ENCODE measurements around the gene SNRPD2. TPM values are rescaled to one million over a fixed set of nuclear protein-coding genes. Genes with fewer than 3 reads are reported as not detected.
"Not testable (repeated sequence)": the region's sequence is repeated elsewhere in the genome, so short reads cannot be mapped to it uniquely, and the experiment has no call there.

The SNRPD2 gene
- 100 to 1,000 TPM; 485 to 566 TPM for total RNA-seq

DNA sequence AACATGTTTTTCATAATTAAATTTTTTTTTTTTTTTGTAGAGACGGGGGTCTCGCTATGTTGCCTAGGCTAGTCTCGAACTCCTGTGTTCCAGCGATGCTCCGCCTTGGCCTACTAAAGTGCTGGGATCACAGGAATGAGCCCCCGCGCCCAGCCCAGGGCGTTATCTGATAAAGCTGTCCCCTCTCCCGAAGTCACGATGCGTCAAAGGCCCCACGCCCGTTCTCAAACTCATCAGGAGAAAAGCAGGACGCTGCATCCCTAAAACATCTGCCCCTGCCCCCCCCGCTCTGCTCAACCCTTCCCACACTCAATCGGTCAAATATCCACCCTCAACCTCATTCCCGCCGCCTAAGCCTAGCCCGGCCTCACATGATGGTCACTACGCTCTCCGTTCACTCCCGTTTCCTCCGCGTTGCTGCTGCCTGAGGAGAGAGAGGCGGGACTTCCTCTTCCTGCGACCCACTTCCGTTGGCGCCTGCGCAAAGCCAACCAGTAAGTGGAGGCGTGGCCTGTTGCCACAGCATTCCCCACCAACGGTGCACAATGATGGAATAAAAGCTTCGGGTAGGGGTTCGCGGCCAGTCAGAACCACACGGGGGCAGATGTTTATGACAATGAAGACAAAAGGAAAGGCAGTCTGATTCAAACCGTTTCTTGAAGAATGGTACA is at the start of gene SNRPD2:
SNRPD2 (minus strand) TSS at position 438 of the 671 bp plus-strand sequence; CDS start at position 373, 65 bp downstream.
- H3K27me3 Mint-ChIP-seq, result no peaks in the 10 kb centered on the region
- H3K9me3 Mint-ChIP-seq, result no peaks in the 10 kb centered on the region
- peak within 1 kb of the TSS; percentile 92 for H3K4me3 Mint-ChIP-seq
- H3K36me3 Mint-ChIP-seq (ENCODE audit: low read depth), result peaks cover 36% of the 10 kb centered on the region
- ChIA-PET CTCF (interaction anchor here (0.6 to 7.9 kb wide), 17 partner anchors 9 to 445 kb away, joined by 3 to 80 read pairs (median 5); partner anchors contain the start of genes FBXO46 and FOXA3), POLR2A (interaction anchor here (0.6 to 2.1 kb wide), 3 partner anchors 14 to 117 kb away, joined by 3 to 5 read pairs (median 3); no protein-coding TSS in a partner anchor)
- peak within 1 kb of the TSS; percentile 91 for H3K27ac Mint-ChIP-seq
- peaks cover 18% of the 10 kb centered on the region for H3K4me1 Mint-ChIP-seq
- DNase-seq, result peak; percentile 94

DNA sequence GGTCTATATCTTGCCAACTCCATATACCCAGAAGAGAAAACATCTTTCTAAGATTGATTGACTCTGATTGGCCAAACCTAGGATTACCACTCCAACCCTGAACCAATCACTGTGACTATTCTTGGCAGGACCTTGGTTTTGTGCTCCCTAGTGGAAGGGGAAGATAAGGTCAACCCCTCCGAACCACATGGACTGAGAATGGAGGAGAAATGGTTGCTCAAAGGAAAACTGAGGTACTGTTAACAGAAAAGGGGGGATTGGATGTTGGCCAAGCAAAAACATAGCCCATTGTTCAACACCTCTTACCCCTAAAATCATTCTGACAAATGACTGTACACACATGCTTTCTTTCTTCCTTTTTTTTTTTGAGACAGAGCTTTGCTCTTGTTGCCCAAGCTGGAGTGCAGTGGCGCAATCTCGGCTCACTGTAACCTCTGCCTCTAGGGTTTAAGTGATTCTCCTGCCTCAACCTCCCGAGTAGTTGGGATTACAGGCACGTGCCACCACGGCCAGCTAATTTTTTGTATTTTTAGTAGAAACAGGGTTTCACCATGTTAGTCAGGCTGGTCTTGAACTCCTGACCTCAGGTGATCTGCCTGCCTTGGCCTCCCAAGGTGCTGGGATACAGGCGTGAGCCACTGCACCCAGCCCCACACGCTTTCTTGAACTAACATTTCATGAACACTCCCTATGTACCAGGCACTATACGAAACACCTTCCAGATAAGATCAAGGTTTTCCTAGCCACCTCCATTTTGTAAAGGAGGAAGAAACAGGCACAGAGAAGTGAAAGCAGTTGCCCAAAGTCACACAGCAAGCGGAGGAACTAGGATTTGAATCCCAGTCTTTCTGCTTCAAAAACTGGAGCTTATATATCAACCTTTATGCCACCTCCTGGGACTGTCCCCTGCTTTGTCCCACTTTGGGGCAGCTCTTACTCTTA is 48.0 kb upstream of the SNRPD2 start:
- POLR2A ChIA-PET, result interaction anchor here (0.6 kb wide), 1 partner anchor 29 kb away, joined by 6 read pairs; the partner anchor contains the start of gene SIX5
- no peak overlapping the region for H3K27ac Mint-ChIP-seq
- no peak for DNase-seq
- no peaks in the 10 kb centered on the region for H3K36me3 Mint-ChIP-seq (ENCODE audit: low read depth)
- no peaks in the 10 kb centered on the region for H3K4me1 Mint-ChIP-seq
- no peaks in the 10 kb centered on the region for H3K9me3 Mint-ChIP-seq
- CTCF ChIA-PET, result interaction anchor here (0.6 to 1.2 kb wide), 2 partner anchors 12 to 80 kb away, joined by 3 to 4 read pairs; no protein-coding TSS in a partner anchor
- H3K4me3 Mint-ChIP-seq, result no peak overlapping the region
- H3K27me3 Mint-ChIP-seq, result peaks cover 6% of the 10 kb centered on the region

- CTCF ChIA-PET, result interaction anchor here (1.0 kb wide), 2 partner anchors 9 to 255 kb away, joined by 3 to 4 read pairs; no protein-coding TSS in a partner anchor
- H3K4me3 Mint-ChIP-seq, result no peak within 1 kb of the TSS
- POLR2A ChIA-PET, result no interaction called here
- H3K36me3 Mint-ChIP-seq (ENCODE audit: low read depth), result peaks cover 1% of the 10 kb centered on the region
- peaks cover 16% of the 10 kb centered on the region for H3K4me1 Mint-ChIP-seq
- no peaks in the 10 kb centered on the region for H3K27me3 Mint-ChIP-seq
- no peaks in the 10 kb centered on the region for H3K9me3 Mint-ChIP-seq
- no peak for DNase-seq
- H3K27ac Mint-ChIP-seq, result no peak within 1 kb of the TSS
Observed at GRCh38 chr19:45733160-45733810, 41.5 kb upstream of the SNRPD2 start, which contains the start of gene MEIOSIN. Gene MEIOSIN (plus strand): TSS chr19:45733439. CDS start chr19:45735377, 1,938 bp downstream.

- H3K27ac Mint-ChIP-seq, result peak within 1 kb of the TSS; percentile 91
- CTCF ChIA-PET, result interaction anchor here (0.7 to 2.2 kb wide), 7 partner anchors 10 to 40 kb away, joined by 3 to 8 read pairs (median 4); partner anchors contain the start of genes QPCTL, SIX5 and SNRPD2
- H3K36me3 Mint-ChIP-seq (ENCODE audit: low read depth), result peaks cover 5% of the 10 kb centered on the region
- POLR2A ChIA-PET, result no interaction called here
- peaks cover 30% of the 10 kb centered on the region for H3K4me1 Mint-ChIP-seq
- no peaks in the 10 kb centered on the region for H3K9me3 Mint-ChIP-seq
- DNase-seq, result peak; percentile 97
- peak within 1 kb of the TSS; percentile 92 for H3K4me3 Mint-ChIP-seq
- H3K27me3 Mint-ChIP-seq, result no peaks in the 10 kb centered on the region
Observed at GRCh38 chr19:45730368-45731288, 38.9 kb upstream of the SNRPD2 start, which contains the start of gene FBXO46. Gene FBXO46 (minus strand): TSS chr19:45730896. CDS start chr19:45713495, 17,401 bp downstream.

DNA sequence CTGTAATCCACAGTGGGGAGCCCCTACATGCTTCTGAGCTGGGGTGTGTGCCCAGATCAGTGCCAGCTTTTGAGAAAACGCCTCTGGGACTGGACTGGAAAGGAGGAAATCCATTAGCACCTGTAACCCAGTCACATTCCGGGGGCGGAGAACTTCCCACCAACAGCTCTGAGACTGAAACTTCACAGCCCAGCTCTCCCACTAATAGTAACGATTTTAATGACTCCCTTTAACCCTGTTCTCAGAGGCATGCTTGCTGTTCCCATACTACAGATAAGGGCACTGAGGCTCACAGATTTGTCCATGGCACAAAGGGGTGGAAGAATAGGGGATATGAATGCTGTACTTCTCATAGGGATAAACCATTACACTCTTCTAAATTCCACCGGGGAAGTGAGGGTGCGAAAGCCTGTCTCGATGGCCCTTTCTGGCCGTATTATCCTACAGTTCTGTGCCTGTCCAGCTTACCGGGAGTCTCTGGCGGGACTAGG is 38.1 kb upstream of the SNRPD2 start:
- ChIA-PET CTCF (interaction anchor here (1.4 to 2.2 kb wide), 5 partner anchors 9 to 41 kb away, joined by 4 to 8 read pairs (median 4); partner anchors contain the start of genes QPCTL, SIX5 and SNRPD2), POLR2A (no interaction called here)
- H3K4me3 Mint-ChIP-seq, result peak overlapping the region; percentile 92
- no peaks in the 10 kb centered on the region for H3K9me3 Mint-ChIP-seq
- peaks cover 30% of the 10 kb centered on the region for H3K4me1 Mint-ChIP-seq
- H3K36me3 Mint-ChIP-seq (ENCODE audit: low read depth), result peaks cover 5% of the 10 kb centered on the region
- H3K27ac Mint-ChIP-seq, result peak overlapping the region; percentile 91
- H3K27me3 Mint-ChIP-seq, result no peaks in the 10 kb centered on the region
- DNase-seq, result no peak

DNA sequence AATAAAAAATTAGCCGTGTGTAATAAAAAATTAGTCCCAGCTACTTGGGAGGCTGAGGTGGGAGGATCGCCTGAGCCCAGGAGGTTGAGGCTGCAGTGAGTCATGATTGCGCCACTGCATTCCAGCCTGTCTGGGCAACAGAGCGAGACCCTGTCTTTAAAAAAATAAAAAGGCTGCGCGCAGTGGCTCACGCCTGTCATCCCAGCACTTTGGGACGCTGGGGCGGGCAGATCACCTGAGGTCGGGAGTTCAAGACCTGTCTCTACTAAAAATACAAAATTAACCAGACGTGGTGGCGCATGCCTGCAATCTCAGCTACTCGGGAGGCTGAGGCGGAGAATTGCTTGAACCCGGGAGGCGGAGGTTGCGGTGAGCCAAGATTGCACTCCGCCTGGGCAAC is 36.9 kb upstream of the SNRPD2 start:
- H3K27ac Mint-ChIP-seq, CTCF ChIA-PET: not testable (repeated sequence)

GRCh38 chr19:45720065-45720464 is 28.3 kb upstream of the SNRPD2 start:
- Mint-ChIP-seq H3K4me1 (peaks cover 42% of the 10 kb centered on the region), H3K36me3 (ENCODE audit: low read depth) (peaks cover 39% of the 10 kb centered on the region)
- H3K27me3 Mint-ChIP-seq, H3K27ac Mint-ChIP-seq, H3K9me3 Mint-ChIP-seq, DNase-seq, POLR2A ChIA-PET, H3K4me3 Mint-ChIP-seq: not testable (repeated sequence)
- CTCF ChIA-PET, result interaction anchor here (0.5 to 1.1 kb wide), 2 partner anchors 11 to 244 kb away, joined by 3 to 4 read pairs; partner anchors contain the start of gene FBXO46

More for the DNA sequence above, 36.9 kb upstream of the SNRPD2 start:
- H3K4me1 Mint-ChIP-seq, result peaks cover 36% of the 10 kb centered on the region
- H3K4me3 Mint-ChIP-seq; POLR2A ChIA-PET; DNase-seq; H3K36me3 Mint-ChIP-seq (ENCODE audit: low read depth); H3K27me3 Mint-ChIP-seq; H3K9me3 Mint-ChIP-seq: not testable (repeated sequence)

DNA sequence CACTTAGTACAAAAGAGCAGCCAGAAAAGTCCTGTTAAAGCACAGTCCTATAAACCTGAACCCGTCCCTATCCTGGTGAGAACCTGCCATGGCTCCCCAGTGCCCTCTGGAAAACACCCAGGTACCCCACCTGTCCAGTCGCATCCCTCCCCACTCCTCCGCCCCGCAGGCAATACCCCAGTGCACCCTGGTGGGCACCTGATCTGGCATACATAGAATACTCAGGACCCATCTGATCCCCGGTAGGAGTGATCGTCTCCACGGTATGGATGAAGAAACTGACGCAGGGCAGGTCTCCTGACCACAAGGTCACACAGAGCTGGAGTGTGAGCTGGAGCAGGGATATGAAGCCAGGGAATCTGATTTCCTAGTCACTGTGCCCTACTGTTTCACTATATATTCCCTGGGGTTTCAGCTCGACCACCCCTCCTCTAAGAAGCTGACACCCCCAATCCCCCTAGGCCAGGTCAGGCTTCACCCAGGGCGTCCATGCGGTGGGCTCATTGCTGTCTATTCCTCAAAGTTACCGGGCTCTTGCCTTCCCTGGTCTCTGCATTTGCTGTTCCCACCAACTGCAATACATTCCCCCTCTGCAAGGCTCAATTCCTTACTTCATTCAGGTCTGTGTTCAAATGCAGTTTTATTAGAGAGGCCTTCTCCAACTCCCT is 26.4 kb upstream of the SNRPD2 start:
- DNase-seq, result no peak
- ChIA-PET POLR2A (interaction anchor here (0.6 kb wide), 1 partner anchor 28 kb away, joined by 3 read pairs; no protein-coding TSS in a partner anchor), CTCF (interaction anchor here (1.1 to 4.7 kb wide), 9 partner anchors 12 to 76 kb away, joined by 4 to 31 read pairs (median 6); partner anchors contain the start of genes FBXO46, QPCTL, SIX5 and SNRPD2)
- H3K9me3 Mint-ChIP-seq, result no peaks in the 10 kb centered on the region
- peak overlapping the region; percentile 92 for H3K27ac Mint-ChIP-seq
- H3K36me3 Mint-ChIP-seq (ENCODE audit: low read depth), result peaks cover 38% of the 10 kb centered on the region
- H3K4me3 Mint-ChIP-seq, result peak overlapping the region; percentile 92
- H3K4me1 Mint-ChIP-seq, result peaks cover 42% of the 10 kb centered on the region
- H3K27me3 Mint-ChIP-seq, result no peaks in the 10 kb centered on the region

- Mint-ChIP-seq H3K4me3 (peak overlapping the region; percentile 92), H3K27ac (peak overlapping the region; percentile 92), H3K36me3 (ENCODE audit: low read depth) (peaks cover 36% of the 10 kb centered on the region), H3K9me3 (no peaks in the 10 kb centered on the region), H3K4me1 (peaks cover 42% of the 10 kb centered on the region), H3K27me3 (no peaks in the 10 kb centered on the region)
- peak; percentile 99 for DNase-seq
- POLR2A ChIA-PET, result interaction anchor here (0.6 to 0.9 kb wide), 6 partner anchors 13 to 1026 kb away, joined by 3 to 15 read pairs (median 4); partner anchors contain the start of gene SNRPD2
- CTCF ChIA-PET, result interaction anchor here (0.6 to 4.7 kb wide), 15 partner anchors 10 to 104 kb away, joined by 3 to 31 read pairs (median 5); partner anchors contain the start of genes DMWD, FBXO46, QPCTL and SIX5
Observed at GRCh38 chr19:45717131-45717982, 25.6 kb upstream of the SNRPD2 start.

All from activated CD4-positive, alpha-beta T cell treated with anti-CD3 and anti-CD28 coated beads, Interleukin-2, amount 10 ng/mL, durations not matched to agents 7 days and 5 days (primary cell).